HCT116 (cell line): ENCODE results near the gene TLE3. TPM values are rescaled to one million over a fixed set of nuclear protein-coding genes. Genes with fewer than 3 reads are reported as not detected.

Experiments used
- ATAC-seq: fragments of 200-7000 bp; cut with Tn5 transposase; 2 replicates; pipeline ENCODE4 v1.9.1; 2020; ENCODE audit warnings: mild to moderate bottlenecking, moderate library complexity
- BruUV-seq: library from RNA; stranded (reverse); fragments of 400-500 nt; replicated peaks from 2 replicates; lab custom pipeline; 2021; lab: Mats Ljungman, UMichigan
- CTCF ChIA-PET: fragments of 300-600 bp; sonication (Branson Sonifier 250); formaldehyde crosslinking; loops from one replicate; lab custom pipeline; 2021; ENCODE audit warnings: antibody characterized with exemption; lab: Charles Lee
- POLR2A ChIA-PET: fragments of 300-600, 350-600 bp; sonication (Branson Sonifier 250); formaldehyde crosslinking; loops from one replicate; lab custom pipeline; 2021; ENCODE audit warnings: antibody characterized with exemption; lab: Charles Lee
- RAD21 ChIA-PET, 2 experiments: fragments of 300-600 bp; sonication (Branson Sonifier 250); formaldehyde crosslinking; loops; one replicate each; lab custom pipeline; 2023; ENCODE audit warnings: low total read pairs in 2 of 2; ENCODE audit not compliant: uncharacterized antibody in 2 of 2, unreplicated experiment in 2 of 2, low non-redundant PET in 1 of 2; lab: Charles Lee
- DNase-seq: peaks from one replicate; pipeline ENCODE4 v3.0.0-alpha.2; 2010; ENCODE audit warnings: low read depth, low spot score
- H2AFZ ChIP-seq: fragments of 200-600 bp; shearing (Covaris generic), sonication (generic); 2 replicates; pipeline ENCODE4 v1.6.1; 2017; ENCODE audit warnings: low read depth, mixed run types, mixed read lengths, antibody characterized with exemption, low read length; ENCODE audit not compliant: poor library complexity, severe bottlenecking
- H3K27ac ChIP-seq: 2 replicates; pipeline ENCODE4 v1.5.1; 2012; ENCODE audit warnings: low read depth, low read length
- H3K27me3 ChIP-seq: fragments of 200-600 bp; sonication (generic); 2 replicates; pipeline ENCODE4 v1.6.1; 2016; ENCODE audit warnings: mixed run types, low read length, mixed read lengths; ENCODE audit not compliant: insufficient read depth
- H3K36me3 ChIP-seq, 2 experiments: fragments of 200-500 bp in 1 of 2; fragments of 200-600 bp in 1 of 2; sonication (Bioruptor generic) in 1 of 2; sonication (generic) in 1 of 2; 2 replicates each; pipeline versions ENCODE4 v1.5.1 to v1.6.1; 2014 to 2016; ENCODE audit warnings: low read length in 2 of 2, inconsistent platforms in 1 of 2, mixed read lengths in 1 of 2, mixed run types in 1 of 2; ENCODE audit not compliant: insufficient read depth in 2 of 2, control insufficient read depth in 1 of 2
- H3K4me1 ChIP-seq, 2 experiments: fragments of 200-600 bp in 1 of 2; sonication (generic) in 1 of 2; 2 replicates each; pipeline versions ENCODE4 v1.5.1 to v1.6.1; 2012 to 2017; ENCODE audit warnings: low read length in 2 of 2, inconsistent platforms in 1 of 2, mild to moderate bottlenecking in 1 of 2, mixed read lengths in 1 of 2, mixed run types in 1 of 2, moderate library complexity in 1 of 2; ENCODE audit not compliant: insufficient read depth in 2 of 2, control insufficient read depth in 1 of 2
- H3K4me2 ChIP-seq: fragments of 200-600 bp; sonication (generic); 2 replicates; pipeline ENCODE4 v1.6.1; 2017; ENCODE audit warnings: mixed run types, low read length, mixed read lengths
- H3K4me3 ChIP-seq, 2 experiments: fragments of 200-600 bp in 1 of 2; sonication (generic) in 1 of 2; replicated peaks in 1 of 2; 2 replicates each; pipeline ENCODE4 v1.5.1; 2011 to 2016; ENCODE audit warnings: low read length in 2 of 2, control low read depth in 1 of 2, low read depth in 1 of 2, mild to moderate bottlenecking in 1 of 2, mixed read lengths in 1 of 2, mixed run types in 1 of 2
- H3K79me2 ChIP-seq: fragments of 200-600 bp; sonication (generic); 2 replicates; pipeline ENCODE4 v1.6.1; 2017; ENCODE audit warnings: mild to moderate bottlenecking, mixed run types, low read length, moderate library complexity, mixed read lengths; ENCODE audit not compliant: insufficient read depth
- H3K9ac ChIP-seq: fragments of 200-600 bp; sonication (generic); 2 replicates; pipeline ENCODE4 v1.6.1; 2016; ENCODE audit warnings: low read length, mixed read lengths
- H3K9me2 ChIP-seq: fragments of 200-600 bp; sonication (generic), shearing (Covaris generic); 2 replicates; pipeline ENCODE4 v1.6.1; 2017; ENCODE audit warnings: mixed run types, mild to moderate bottlenecking, moderate library complexity; ENCODE audit not compliant: insufficient read depth
- H3K9me3 ChIP-seq, 2 experiments: fragments of 200-500 bp in 1 of 2; fragments of 200-600 bp in 1 of 2; sonication (Bioruptor generic) in 1 of 2; sonication (generic) in 1 of 2; 2 replicates each; pipeline ENCODE4 v1.6.1; 2014 to 2017; ENCODE audit warnings: low read length in 2 of 2, mixed read lengths in 2 of 2, inconsistent platforms in 1 of 2, low read depth in 1 of 2, mild to moderate bottlenecking in 1 of 2, mixed run types in 1 of 2, moderate library complexity in 1 of 2; ENCODE audit not compliant: control insufficient read depth in 1 of 2, insufficient read depth in 1 of 2
- H4K20me1 ChIP-seq: fragments of 200-600 bp; sonication (generic), shearing (Covaris generic); 2 replicates; pipeline ENCODE4 v1.6.1; 2017; ENCODE audit warnings: mixed run types, mild to moderate bottlenecking, moderate library complexity; ENCODE audit not compliant: insufficient read depth
- CBX3 ChIP-seq: IDR thresholded peaks from 2 replicates; pipeline ENCODE4 v1.6.1; 2012; ENCODE audit warnings: low read depth
- CEBPB ChIP-seq: IDR thresholded peaks from 2 replicates; pipeline ENCODE4 v1.6.1; 2012; ENCODE audit warnings: low read depth
- CTCF ChIP-seq, 3 experiments: fragments of 200-600 bp in 1 of 3; sonication (generic) in 1 of 3; IDR thresholded peaks in 2 of 3; conservative IDR thresholded peaks in 1 of 3; 2 replicates each; pipeline ENCODE4 v1.5.1; 2012 to 2017; ENCODE audit warnings: low read depth in 2 of 3, low read length in 2 of 3, antibody characterized with exemption in 1 of 3, borderline replicate concordance in 1 of 3, control low read depth in 1 of 3, mild to moderate bottlenecking in 1 of 3, mixed read lengths in 1 of 3, mixed run types in 1 of 3, moderate library complexity in 1 of 3; ENCODE audit not compliant: insufficient read depth in 1 of 3
- EGR1 ChIP-seq: IDR thresholded peaks from 2 replicates; pipeline ENCODE4 v1.6.1; 2012; ENCODE audit warnings: low read depth
- EZH2phosphoT487 ChIP-seq: fragments of 200-600 bp; IDR thresholded peaks from 2 replicates; pipeline ENCODE4 v1.6.1; 2018; ENCODE audit warnings: antibody characterized with exemption, borderline replicate concordance
- FOSL1 ChIP-seq: IDR thresholded peaks from 2 replicates; pipeline ENCODE4 v1.6.1; 2012; ENCODE audit warnings: low read depth
- JUND ChIP-seq: IDR thresholded peaks from 2 replicates; pipeline ENCODE4 v1.6.1; 2012
- POLR2A ChIP-seq: IDR thresholded peaks from 2 replicates; pipeline ENCODE4 v1.7.0; 2011; ENCODE audit warnings: borderline replicate concordance; ENCODE audit not compliant: insufficient read depth, insufficient read length; ENCODE audit errors: extremely low read depth
- POLR2AphosphoS5 ChIP-seq: IDR thresholded peaks from 2 replicates; pipeline ENCODE4 v1.6.1; 2011; ENCODE audit warnings: mild to moderate bottlenecking, low read depth, low read length, moderate library complexity
- RAD21 ChIP-seq: IDR thresholded peaks from 2 replicates; pipeline ENCODE4 v1.6.1; 2012; ENCODE audit warnings: low read depth, mild to moderate bottlenecking
- REST ChIP-seq: IDR thresholded peaks from 2 replicates; pipeline ENCODE4 v1.6.1; 2012; ENCODE audit warnings: low read depth
- SIN3A ChIP-seq: IDR thresholded peaks from 2 replicates; pipeline ENCODE4 v1.6.1; 2012; ENCODE audit warnings: low read depth
- SP1 ChIP-seq: IDR thresholded peaks from 2 replicates; pipeline ENCODE4 v1.6.1; 2012; ENCODE audit warnings: low read depth
- SRF ChIP-seq: IDR thresholded peaks from 2 replicates; pipeline ENCODE4 v1.6.1; 2012; ENCODE audit warnings: low read depth
- TCF7L2 ChIP-seq: IDR thresholded peaks from 2 replicates; pipeline ENCODE4 v1.7.0; 2011; ENCODE audit warnings: borderline replicate concordance, inconsistent platforms; ENCODE audit not compliant: insufficient read depth, insufficient read length; ENCODE audit errors: extremely low read depth
- ZFX ChIP-seq: fragments of 450-650 bp; IDR thresholded peaks from 2 replicates; pipeline ENCODE4 v1.6.1; 2017
- ZNF274 ChIP-seq: fragments of 200-500 bp; sonication (Bioruptor generic); IDR thresholded peaks from 2 replicates; pipeline ENCODE4 v1.6.1; 2014; ENCODE audit warnings: mild to moderate bottlenecking, low read depth, low read length, inconsistent platforms
- intact Hi-C: fragments of 100-400 bp; cut with micrococcal nuclease; formaldehyde crosslinking; loops from 2 replicates; pipeline ENCODE4 v1.10.0; 2022
- total RNA-seq: library from RNA; stranded (reverse); gene quantifications from one replicate; pipeline ENCODE4 v1.2.1, GENCODE V29; 2021; ENCODE audit not compliant: unreplicated experiment

The TLE3 gene
- total RNA-seq, 1 experiment from 2014 or later = 53.9 TPM

- no peak for ATAC-seq
- no TSS peak for BruUV-seq
Observed at GRCh38 chr15:70042553-70043214, 55.0 kb downstream of the TLE3 start.

GRCh38 chr15:70039917-70040316 is 57.8 kb downstream of the TLE3 start:
- Histone ChIP-seq H3K36me3 (no peaks in the 10 kb centered on the region), H4K20me1 (no peaks in the 10 kb centered on the region), H3K9me2 (no peaks in the 10 kb centered on the region), H3K4me2 (no peak overlapping the region), H3K27ac (no peak overlapping the region), H3K9ac (no peak overlapping the region), H3K4me1 (no peaks in the 10 kb centered on the region), H3K4me3 (no peak overlapping the region), H3K27me3 (peaks cover 8% of the 10 kb centered on the region; the same call in 1 of the 2 replicates), H2AFZ (no peak overlapping the region), H3K79me2 (no peaks in the 10 kb centered on the region), H3K9me3 (no peaks in the 10 kb centered on the region)
- intact Hi-C loops = no loop called here
- ChIA-PET POLR2A (no interaction called here), RAD21 (no interaction called here), CTCF (no interaction called here)
- DNase-seq = no peak
- ATAC-seq = no peak
- BruUV-seq = no TSS peak
- no peak for TF ChIP-seq EGR1
- TF ChIP-seq CTCF (IDR thresholded peaks at IDR 0.05 in 2 of 3, conservative IDR thresholded peaks at IDR 0.05 in 1 of 3; ENCODE audit: borderline replicate concordance in 1 of 3, insufficient read depth in 1 of 3, low read depth in 2 of 3, low read length in 2 of 3) = no peak
- no peak for TF ChIP-seq SP1
- no peak for TF ChIP-seq RAD21
- TF ChIP-seq JUND = no peak
- TF ChIP-seq EZH2phosphoT487 = no peak
- TF ChIP-seq POLR2A = no peak
- no peak for TF ChIP-seq REST
- TF ChIP-seq SRF = no peak
- no peak for TF ChIP-seq FOSL1
- no peak for TF ChIP-seq POLR2AphosphoS5
- no peak for TF ChIP-seq TCF7L2
- TF ChIP-seq CBX3 = no peak
- TF ChIP-seq SIN3A = no peak
- no peak for TF ChIP-seq ZNF274
- TF ChIP-seq ZFX = no peak
- no peak for TF ChIP-seq CEBPB

More at GRCh38 chr15:70042553-70043214, 55.0 kb downstream of the TLE3 start:
- intact Hi-C loops = no loop called here
- Histone ChIP-seq H3K27ac (no peak overlapping the region), H3K4me1 (no peaks in the 10 kb centered on the region), H3K9ac (no peak overlapping the region), H3K27me3 (peaks cover 8% of the 10 kb centered on the region; the same call in 1 of the 2 replicates), H2AFZ (no peak overlapping the region), H4K20me1 (no peaks in the 10 kb centered on the region), H3K9me2 (no peaks in the 10 kb centered on the region), H3K9me3 (no peaks in the 10 kb centered on the region), H3K79me2 (no peaks in the 10 kb centered on the region), H3K4me3 (no peak overlapping the region), H3K36me3 (no peaks in the 10 kb centered on the region), H3K4me2 (no peak overlapping the region)
- no peak for DNase-seq
- ChIA-PET CTCF (no interaction called here), RAD21 (no interaction called here), POLR2A (no interaction called here)
- TF ChIP-seq JUND (no peak), RAD21 (no peak), ZFX (no peak)
